SK-N-SH (cell line): ENCODE results near the gene PDZD2. TPM values are rescaled to one million over a fixed set of nuclear protein-coding genes. Genes with fewer than 3 reads are reported as not detected.

Experiments
- CTCF ChIA-PET: fragments of 300-600, 350-600 bp; formaldehyde crosslinking; extraction: SDS; loops from one replicate; lab custom pipeline; 2021; lab: Yijun Ruan, JAX
- POLR2A ChIA-PET: fragments of 350-600 bp; sonication (Branson Sonifier 250); formaldehyde crosslinking; extraction: SDS; loops from one replicate; lab custom pipeline; 2020; ENCODE audit warnings: antibody characterized with exemption, inconsistent platforms; lab: Yijun Ruan, JAX
- DNase-seq: peaks from one replicate; pipeline ENCODE4 v3.0.0; 2012
- H2AFZ ChIP-seq: fragments of 200-600 bp; sonication (generic); 2 replicates; pipeline ENCODE4 v1.8.1; 2016; ENCODE audit warnings: antibody characterized with exemption, mild to moderate bottlenecking, low read depth
- H3F3A ChIP-seq: fragments of 200-600 bp; sonication (generic); replicated peaks from 2 replicates; pipeline ENCODE3; 2016; ENCODE audit warnings: antibody characterized with exemption, mild to moderate bottlenecking; ENCODE audit not compliant: insufficient read depth
- H3K27ac ChIP-seq, 2 experiments: fragments of 200-500 bp in 1 of 2; fragments of 200-600 bp in 1 of 2; sonication (Bioruptor generic) in 1 of 2; sonication (generic), shearing (Covaris generic) in 1 of 2; 2 replicates each; pipeline versions ENCODE4 v1.5.1 to v1.6.1; 2014 to 2016; ENCODE audit warnings: low read depth in 2 of 2, inconsistent platforms in 1 of 2, low read length in 1 of 2, mild to moderate bottlenecking in 1 of 2, mixed read lengths in 1 of 2
- H3K27me3 ChIP-seq: fragments of 200-600 bp; sonication (generic), shearing (Covaris generic); 2 replicates; pipeline ENCODE4 v1.6.1; 2016; ENCODE audit warnings: mixed run types; ENCODE audit not compliant: insufficient read depth
- H3K36me3 ChIP-seq, 2 experiments: fragments of 200-500 bp in 1 of 2; fragments of 200-600 bp in 1 of 2; sonication (Bioruptor generic) in 1 of 2; sonication (generic) in 1 of 2; replicated peaks in 1 of 2; 2 replicates each; pipeline versions ENCODE3 to v1.5.1; 2014 to 2016; ENCODE audit warnings: low read length in 1 of 2, mild to moderate bottlenecking in 1 of 2; ENCODE audit not compliant: insufficient read depth in 2 of 2, control insufficient read depth in 1 of 2
- H3K4me1 ChIP-seq, 2 experiments: fragments of 200-500 bp in 1 of 2; fragments of 200-600 bp in 1 of 2; sonication (Bioruptor generic) in 1 of 2; sonication (generic), shearing (Covaris generic) in 1 of 2; 2 replicates each; pipeline versions ENCODE4 v1.5.1 to v1.6.1; 2014 to 2016; ENCODE audit warnings: low read depth in 1 of 2, low read length in 1 of 2, mixed run types in 1 of 2; ENCODE audit not compliant: insufficient read depth in 2 of 2, control insufficient read depth in 1 of 2
- H3K4me2 ChIP-seq: fragments of 200-600 bp; sonication (generic), shearing (Covaris generic); 2 replicates; pipeline ENCODE4 v1.6.1; 2017; ENCODE audit warnings: mixed run types
- H3K4me3 ChIP-seq, 2 experiments: fragments of 200-500 bp in 1 of 2; fragments of 200-600 bp in 1 of 2; sonication (Bioruptor generic) in 1 of 2; sonication (generic), shearing (Covaris generic) in 1 of 2; 2 replicates each; pipeline versions ENCODE4 v1.5.1 to v1.8.1; 2014 to 2016; ENCODE audit warnings: low read depth in 2 of 2, inconsistent platforms in 1 of 2, low read length in 1 of 2, mild to moderate bottlenecking in 1 of 2, mixed read lengths in 1 of 2, moderate library complexity in 1 of 2
- H3K79me2 ChIP-seq: fragments of 200-600 bp; sonication (generic); 2 replicates; pipeline ENCODE4 v1.8.1; 2017; ENCODE audit warnings: mild to moderate bottlenecking; ENCODE audit not compliant: insufficient read depth
- H3K9ac ChIP-seq: fragments of 200-600 bp; sonication (generic); 2 replicates; pipeline ENCODE4 v1.6.1; 2017; ENCODE audit warnings: mixed run types
- H3K9me2 ChIP-seq: fragments of 200-600 bp; sonication (generic); 2 replicates; pipeline ENCODE4 v1.6.1; 2017; ENCODE audit warnings: mixed run types
- H3K9me3 ChIP-seq: fragments of 200-600 bp; sonication (generic); 2 replicates; pipeline ENCODE4 v1.6.1; 2017; ENCODE audit warnings: mixed run types, mild to moderate bottlenecking, moderate library complexity
- H4K20me1 ChIP-seq: fragments of 200-600 bp; sonication (generic); 2 replicates; pipeline ENCODE4 v1.6.1; 2017; ENCODE audit warnings: mild to moderate bottlenecking, mixed run types; ENCODE audit not compliant: insufficient read depth
- CHD2 ChIP-seq: fragments of 150-350 bp; IDR thresholded peaks from 2 replicates; pipeline ENCODE4 v1.6.1; 2018; ENCODE audit warnings: low read length; ENCODE audit not compliant: partially characterized antibody
- CTCF ChIP-seq: fragments of 200-600 bp; sonication (generic); IDR thresholded peaks from 2 replicates; pipeline ENCODE4 v1.6.1; 2017; ENCODE audit warnings: antibody characterized with exemption, mild to moderate bottlenecking, moderate library complexity
- EZH2phosphoT487 ChIP-seq: fragments of 200-600 bp; sonication (generic); IDR thresholded peaks from 2 replicates; pipeline ENCODE4 v1.6.1; 2017; ENCODE audit warnings: low read depth, mixed run types, mild to moderate bottlenecking, antibody characterized with exemption, moderate library complexity, borderline replicate concordance
- FOXJ3 ChIP-seq: sonication (generic); formaldehyde crosslinking; IDR thresholded peaks from 2 replicates; pipeline ENCODE4 v1.5.1; 2020; ENCODE audit warnings: mild to moderate bottlenecking, missing genetic modification reagents
- FOXM1 ChIP-seq: IDR thresholded peaks from 2 replicates; pipeline ENCODE4 v1.4.0; 2012; ENCODE audit warnings: low read depth, mild to moderate bottlenecking
- IRF3 ChIP-seq: fragments of 150-350 bp; IDR thresholded peaks from 2 replicates; pipeline ENCODE4 v1.6.1; 2016; ENCODE audit warnings: mild to moderate bottlenecking, low read depth, low read length
- JUND ChIP-seq: IDR thresholded peaks from 2 replicates; pipeline ENCODE4 v1.4.0; 2012
- MXI1 ChIP-seq: IDR thresholded peaks from 2 replicates; pipeline ENCODE4 v1.6.1; 2012; ENCODE audit warnings: mild to moderate bottlenecking, low read depth, low read length, improper control_type of control experiment
- NFIC ChIP-seq: IDR thresholded peaks from 2 replicates; pipeline ENCODE4 v1.4.0; 2012; ENCODE audit warnings: borderline replicate concordance
- RAD21 ChIP-seq: IDR thresholded peaks from 2 replicates; pipeline ENCODE4 v1.6.1; 2012; ENCODE audit warnings: mild to moderate bottlenecking, low read length
- RFX5 ChIP-seq: IDR thresholded peaks from 2 replicates; pipeline ENCODE4 v1.6.1; 2012; ENCODE audit warnings: mild to moderate bottlenecking, improper control_type of control experiment, low read length
- RXRA ChIP-seq: IDR thresholded peaks from 2 replicates; pipeline ENCODE4 v1.4.0; 2012; ENCODE audit warnings: low read depth, mild to moderate bottlenecking, borderline replicate concordance
- SIN3A ChIP-seq: IDR thresholded peaks from 2 replicates; pipeline ENCODE4 v1.6.1; 2012; ENCODE audit warnings: low read depth, mild to moderate bottlenecking, low read length, moderate library complexity, borderline replicate concordance
- TCF12 ChIP-seq: IDR thresholded peaks from 2 replicates; pipeline ENCODE4 v1.4.0; 2012
- USF2 ChIP-seq: fragments of 150-350 bp; IDR thresholded peaks from 2 replicates; pipeline ENCODE4 v1.6.1; 2017; ENCODE audit warnings: antibody characterized with exemption, low read length, low read depth, borderline replicate concordance
- WGBS: methylation state at CpG from one replicate; pipeline ENCODE4 v1.1.6; 2017; ENCODE audit warnings: low lambda C conversion rate; 5-methylcytosine and 5-hydroxymethylcytosine counted together
- polyA plus RNA-seq, 3 experiments: library from polyadenylated mRNA; depleted of rRNA; stranded (reverse); fragments of >200 nt; gene quantifications; 2 replicates each; pipeline ENCODE4 v1.2.3, GENCODE V29; 2012

PDZD2 gene
- polyA plus RNA-seq, 1 of the 3 experiments (the other 2 are of a cell fraction): 0.13 TPM

- peaks cover 4% of the 10 kb centered on the region for H3F3A ChIP-seq
- H3K36me3 ChIP-seq: peaks cover 48 to 54% of the 10 kb centered on the region in 2 experiments
- no peak overlapping the region for H3K4me3 ChIP-seq
- no peaks in the 10 kb centered on the region for H3K27me3 ChIP-seq
- no peaks in the 10 kb centered on the region for H3K9me2 ChIP-seq
- POLR2A ChIA-PET: no interaction called here
- peaks cover 0 to 28% of the 10 kb centered on the region in 2 experiments; a peak in 1 of 4 replicates for H3K4me1 ChIP-seq
- H3K4me2 ChIP-seq: no peak overlapping the region
- H2AFZ ChIP-seq: no peak overlapping the region
- peak overlapping the region in 1 of 2 experiments; percentile 7; a peak in 1 of 4 replicates for H3K27ac ChIP-seq
- H3K9me3 ChIP-seq: no peaks in the 10 kb centered on the region
- CTCF ChIA-PET: interaction anchor here (1.0 to 2.1 kb wide), 4 partner anchors 13 to 275 kb away, joined by 4 to 15 read pairs (median 4); no protein-coding TSS in a partner anchor
- 93% methylated on average over 9 of the region's 9 CpGs for WGBS
- no peak for DNase-seq
- no peak overlapping the region for H3K9ac ChIP-seq
- no peaks in the 10 kb centered on the region for H3K79me2 ChIP-seq
- no peak for TF ChIP-seq RFX5
- TF ChIP-seq NFIC: no peak
- no peak for TF ChIP-seq TCF12
- no peak for TF ChIP-seq FOXJ3 (CRISPR knock-in tag)
- no peak for TF ChIP-seq RAD21
- TF ChIP-seq IRF3: no peak
- TF ChIP-seq FOXM1: no peak
- TF ChIP-seq USF2: no peak
- no peak for TF ChIP-seq MXI1
- no peak for TF ChIP-seq EZH2phosphoT487
- TF ChIP-seq CTCF: no peak
- TF ChIP-seq CHD2: no peak
- no peak for TF ChIP-seq RXRA
- TF ChIP-seq SIN3A: no peak
- TF ChIP-seq JUND: no peak
- no peaks in the 10 kb centered on the region for H4K20me1 ChIP-seq
Measured at GRCh38 chr5:32099486-32100035, 460.6 kb downstream of the PDZD2 start.
